HepG2 (cell line): Measurements from ENCODE around the gene B3GAT3. TPM values are rescaled to one million over a fixed set of nuclear protein-coding genes. Genes with fewer than 3 reads are reported as not detected.

Experiments used
- AGO2 ChIP-seq: fragments of 200-400 bp; formaldehyde crosslinking; optimal IDR thresholded peaks from 2 replicates; pipeline ENCODE3; 2017; ENCODE audit warnings: mild to moderate bottlenecking, low read depth, low read length, moderate library complexity
- ATF7 ChIP-seq, 2 experiments: fragments of 450-650 bp in 1 of 2; sonication (generic) in 1 of 2; formaldehyde crosslinking in 1 of 2; IDR thresholded peaks; 2 replicates each; pipeline versions ENCODE4 v1.4.0 to v1.6.1; 2016 to 2020; ENCODE audit warnings: antibody characterized with exemption in 1 of 2, mild to moderate bottlenecking in 1 of 2, missing genetic modification reagents in 1 of 2
- CENPBD1 ChIP-seq: sonication (generic); formaldehyde crosslinking; IDR thresholded peaks from 2 replicates; pipeline ENCODE4 v1.8.0; 2022; ENCODE audit warnings: missing genetic modification reagents, low read depth, mild to moderate bottlenecking, borderline replicate concordance
- HMGA1 ChIP-seq: sonication (generic); formaldehyde crosslinking; conservative IDR thresholded peaks from 2 replicates; pipeline ENCODE4 v1.4.0; 2020; ENCODE audit warnings: missing genetic modification reagents
- HNRNPLL ChIP-seq: fragments of 200-400 bp; formaldehyde crosslinking; IDR thresholded peaks from 2 replicates; pipeline ENCODE4 v1.6.1; 2017; ENCODE audit warnings: mild to moderate bottlenecking, low read depth, low read length; ENCODE audit not compliant: poor library complexity, severe bottlenecking
- JARID2 ChIP-seq: sonication (generic); formaldehyde crosslinking; IDR thresholded peaks from 2 replicates; pipeline ENCODE4 v1.8.1; 2023; ENCODE audit warnings: missing genetic modification reagents, inconsistent platforms; ENCODE audit not compliant: insufficient replicate concordance
- LCORL ChIP-seq, 2 experiments: fragments of 450-650 bp in 1 of 2; sonication (generic) in 1 of 2; formaldehyde crosslinking in 1 of 2; IDR thresholded peaks; 2 replicates each; pipeline versions ENCODE4 v1.5.0 to v1.6.1; 2017 to 2020; ENCODE audit warnings: antibody characterized with exemption in 1 of 2, missing genetic modification reagents in 1 of 2
- MTF1 ChIP-seq: sonication (generic); formaldehyde crosslinking; IDR thresholded peaks from 2 replicates; pipeline ENCODE4 v1.5.0; 2020; ENCODE audit warnings: missing genetic modification reagents
- MXD4 ChIP-seq: IDR thresholded peaks from 2 replicates; pipeline ENCODE4 v1.6.1; 2016; ENCODE audit warnings: mild to moderate bottlenecking, missing biosample characterization, missing genetic modification reagents
- RFX3 ChIP-seq: IDR thresholded peaks from 2 replicates; pipeline ENCODE4 v1.6.1; 2016; ENCODE audit warnings: missing biosample characterization, missing genetic modification reagents
- SCMH1 ChIP-seq: sonication (generic); formaldehyde crosslinking; IDR thresholded peaks from 2 replicates; pipeline ENCODE4 v1.9.0; 2021; ENCODE audit warnings: missing genetic modification reagents, mild to moderate bottlenecking, borderline replicate concordance
- SRSF1 ChIP-seq: fragments of 200-400 bp; formaldehyde crosslinking; optimal IDR thresholded peaks from 2 replicates; pipeline ENCODE3; 2017; ENCODE audit warnings: mild to moderate bottlenecking, low read depth, low read length, moderate library complexity
- ZFY ChIP-seq: sonication (generic); formaldehyde crosslinking; IDR thresholded peaks from 2 replicates; pipeline ENCODE4 v1.4.0; 2020; ENCODE audit warnings: missing genetic modification reagents
- ZNF180 ChIP-seq: sonication (generic); formaldehyde crosslinking; IDR thresholded peaks from 2 replicates; pipeline ENCODE4 v1.4.0; 2020; ENCODE audit warnings: low read depth, missing genetic modification reagents, borderline replicate concordance
- ZNF282 ChIP-seq: fragments of 450-650 bp; IDR thresholded peaks from 2 replicates; pipeline ENCODE4 v1.6.1; 2018; ENCODE audit not compliant: partially characterized antibody
- ZNF33B ChIP-seq: sonication (generic); formaldehyde crosslinking; IDR thresholded peaks from 2 replicates; pipeline ENCODE4 v1.5.1; 2020; ENCODE audit warnings: mild to moderate bottlenecking, missing genetic modification reagents
- ZNF343 ChIP-seq: sonication (generic); formaldehyde crosslinking; IDR thresholded peaks from 2 replicates; pipeline ENCODE4 v1.4.0; 2020; ENCODE audit warnings: mild to moderate bottlenecking, missing genetic modification reagents
- ZNF605 ChIP-seq: sonication (generic); formaldehyde crosslinking; IDR thresholded peaks from 2 replicates; pipeline ENCODE4 v1.8.0; 2022; ENCODE audit warnings: mild to moderate bottlenecking, missing genetic modification reagents
- ZNF615 ChIP-seq: sonication (generic); formaldehyde crosslinking; IDR thresholded peaks from 2 replicates; pipeline ENCODE4 v1.5.0; 2020; ENCODE audit warnings: mild to moderate bottlenecking, missing genetic modification reagents, borderline replicate concordance
- ZNF629 ChIP-seq: sonication (generic); formaldehyde crosslinking; conservative IDR thresholded peaks from 2 replicates; pipeline ENCODE4 v1.5.0; 2020; ENCODE audit warnings: missing genetic modification reagents
- ZNF768 ChIP-seq: sonication (generic); formaldehyde crosslinking; IDR thresholded peaks from 2 replicates; pipeline ENCODE4 v1.4.0; 2020; ENCODE audit warnings: missing genetic modification reagents
- ZNF784 ChIP-seq: sonication (generic); formaldehyde crosslinking; IDR thresholded peaks from 2 replicates; pipeline ENCODE4 v1.5.1; 2020; ENCODE audit warnings: missing genetic modification reagents, mild to moderate bottlenecking, borderline replicate concordance
- polyA plus RNA-seq, 8 experiments: library from polyadenylated mRNA; depleted of rRNA in 3 of 8; stranded (reverse) in 7 of 8; unstranded in 1 of 8; fragments of >200 nt; fragmentation: Illumina TruSeq in 4 of 8; extraction: Trizol in 4 of 8; gene quantifications; 2 replicates each; pipeline versions ENCODE4 v1.2.1 to v1.2.3, GENCODE V29; 2011 to 2016; ENCODE audit warnings: low read depth in 4 of 8, missing spikeins in 1 of 8, mixed read lengths in 1 of 8; ENCODE audit not compliant: insufficient read depth in 1 of 8
- total RNA-seq, 5 experiments: library from RNA; depleted of rRNA; stranded (reverse); fragments of >200 nt; fragmentation: Illumina TruSeq; extraction: Trizol; gene quantifications; 2 replicates each; pipeline ENCODE4 v1.2.3, GENCODE V29; 2016; ENCODE audit warnings: low read depth in 1 of 5
- TF ChIP-seq, protein P1 (sequence below): sonication (generic); formaldehyde crosslinking; IDR thresholded peaks from 2 replicates; pipeline ENCODE4 v1.4.0; 2020; ENCODE audit warnings: missing genetic modification reagents
- TF ChIP-seq, protein P2 (sequence below): sonication (generic); formaldehyde crosslinking; IDR thresholded peaks from 2 replicates; pipeline ENCODE4 v1.5.1; 2020; ENCODE audit warnings: mild to moderate bottlenecking, missing genetic modification reagents, moderate library complexity

Gene B3GAT3
- total and polyA plus RNA-seq, 2 of the 13 experiments (the other 11 are each of a cell fraction or from before 2014, with no cell fraction given), result 21.3 to 26.1 TPM

- TF ChIP-seq, protein P1, sequence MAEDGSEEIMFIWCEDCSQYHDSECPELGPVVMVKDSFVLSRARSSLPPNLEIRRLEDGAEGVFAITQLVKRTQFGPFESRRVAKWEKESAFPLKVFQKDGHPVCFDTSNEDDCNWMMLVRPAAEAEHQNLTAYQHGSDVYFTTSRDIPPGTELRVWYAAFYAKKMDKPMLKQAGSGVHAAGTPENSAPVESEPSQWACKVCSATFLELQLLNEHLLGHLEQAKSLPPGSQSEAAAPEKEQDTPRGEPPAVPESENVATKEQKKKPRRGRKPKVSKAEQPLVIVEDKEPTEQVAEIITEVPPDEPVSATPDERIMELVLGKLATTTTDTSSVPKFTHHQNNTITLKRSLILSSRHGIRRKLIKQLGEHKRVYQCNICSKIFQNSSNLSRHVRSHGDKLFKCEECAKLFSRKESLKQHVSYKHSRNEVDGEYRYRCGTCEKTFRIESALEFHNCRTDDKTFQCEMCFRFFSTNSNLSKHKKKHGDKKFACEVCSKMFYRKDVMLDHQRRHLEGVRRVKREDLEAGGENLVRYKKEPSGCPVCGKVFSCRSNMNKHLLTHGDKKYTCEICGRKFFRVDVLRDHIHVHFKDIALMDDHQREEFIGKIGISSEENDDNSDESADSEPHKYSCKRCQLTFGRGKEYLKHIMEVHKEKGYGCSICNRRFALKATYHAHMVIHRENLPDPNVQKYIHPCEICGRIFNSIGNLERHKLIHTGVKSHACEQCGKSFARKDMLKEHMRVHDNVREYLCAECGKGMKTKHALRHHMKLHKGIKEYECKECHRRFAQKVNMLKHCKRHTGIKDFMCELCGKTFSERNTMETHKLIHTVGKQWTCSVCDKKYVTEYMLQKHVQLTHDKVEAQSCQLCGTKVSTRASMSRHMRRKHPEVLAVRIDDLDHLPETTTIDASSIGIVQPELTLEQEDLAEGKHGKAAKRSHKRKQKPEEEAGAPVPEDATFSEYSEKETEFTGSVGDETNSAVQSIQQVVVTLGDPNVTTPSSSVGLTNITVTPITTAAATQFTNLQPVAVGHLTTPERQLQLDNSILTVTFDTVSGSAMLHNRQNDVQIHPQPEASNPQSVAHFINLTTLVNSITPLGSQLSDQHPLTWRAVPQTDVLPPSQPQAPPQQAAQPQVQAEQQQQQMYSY, result no peak
- TF ChIP-seq ZNF629 (CRISPR knock-in tag) (no peak), ZFY (peak; percentile 75), ZNF33B (no peak; the same call in 1 of the 2 replicates), SRSF1 (peak; percentile 81), MXD4 (CRISPR knock-in tag) (0 out of 2 replicates have a peak, but pooled peaks have one; percentile 30), ZNF768 (CRISPR knock-in tag) (0 out of 2 replicates have a peak, but pooled peaks have one; percentile 4), HMGA1 (no peak), AGO2 (no peak), CENPBD1 (no peak), RFX3 (CRISPR knock-in tag) (no peak), JARID2 (CRISPR knock-in tag) (no peak), ZNF605 (CRISPR knock-in tag) (peak; percentile 83), MTF1 (no peak), ZNF615 (peak; percentile 66; the same call in 1 of the 2 replicates), ZNF180 (CRISPR knock-in tag) (no peak), ZNF343 (CRISPR knock-in tag) (no peak), SCMH1 (CRISPR knock-in tag) (no peak), ZNF784 (CRISPR knock-in tag) (no peak), HNRNPLL (peak; percentile 99), ATF7 (IDR thresholded peaks at IDR 0.05) (no peak), ATF7 (CRISPR knock-in tag; IDR thresholded peaks at IDR 0.05) (no peak), ZNF282 (no peak), LCORL (IDR thresholded peaks at IDR 0.05) (no peak), LCORL (CRISPR knock-in tag; IDR thresholded peaks at IDR 0.05) (no peak; the same call in none of the 2 replicates)
- TF ChIP-seq, protein P2, sequence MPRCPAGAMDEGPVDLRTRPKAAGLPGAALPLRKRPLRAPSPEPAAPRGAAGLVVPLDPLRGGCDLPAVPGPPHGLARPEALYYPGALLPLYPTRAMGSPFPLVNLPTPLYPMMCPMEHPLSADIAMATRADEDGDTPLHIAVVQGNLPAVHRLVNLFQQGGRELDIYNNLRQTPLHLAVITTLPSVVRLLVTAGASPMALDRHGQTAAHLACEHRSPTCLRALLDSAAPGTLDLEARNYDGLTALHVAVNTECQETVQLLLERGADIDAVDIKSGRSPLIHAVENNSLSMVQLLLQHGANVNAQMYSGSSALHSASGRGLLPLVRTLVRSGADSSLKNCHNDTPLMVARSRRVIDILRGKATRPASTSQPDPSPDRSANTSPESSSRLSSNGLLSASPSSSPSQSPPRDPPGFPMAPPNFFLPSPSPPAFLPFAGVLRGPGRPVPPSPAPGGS (CRISPR knock-in tag), result no peak
These were observed 48.0 kb downstream of the B3GAT3 start, which contains the start of gene EEF1G (continued) for GRCh38 chr11:62573592-62574362.
